ENCODE results near the gene UHMK1.
"Not testable (repeated sequence)": the region's sequence is repeated elsewhere in the genome, so short reads cannot be mapped to it uniquely, and the experiment has no call there.

The UHMK1 gene

DNA sequence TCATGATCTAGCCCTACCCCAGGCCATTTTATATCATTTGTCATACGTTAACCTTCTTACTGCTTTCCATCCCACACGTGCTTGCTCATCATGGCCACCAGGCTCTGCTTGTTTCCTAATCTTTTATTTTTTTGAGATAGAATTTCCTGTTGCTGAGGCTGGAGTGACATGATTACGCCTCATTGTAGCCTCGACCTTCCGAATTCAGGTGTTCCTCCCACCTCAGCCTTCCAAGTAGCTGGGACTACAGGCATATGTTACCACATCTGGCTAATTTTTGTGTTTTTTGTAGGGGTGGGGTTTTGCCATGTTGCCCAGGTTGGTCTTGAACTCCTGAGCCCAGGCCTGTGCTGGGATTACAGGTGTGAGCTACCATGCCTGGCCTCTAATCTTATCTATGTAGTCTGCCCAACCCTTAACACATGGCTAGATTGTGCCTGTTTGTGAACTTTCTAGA, 67.2 kb downstream of the UHMK1 start:
- no peak for DNase-seq (ENCODE audit: low read depth, low spot score)

DNA sequence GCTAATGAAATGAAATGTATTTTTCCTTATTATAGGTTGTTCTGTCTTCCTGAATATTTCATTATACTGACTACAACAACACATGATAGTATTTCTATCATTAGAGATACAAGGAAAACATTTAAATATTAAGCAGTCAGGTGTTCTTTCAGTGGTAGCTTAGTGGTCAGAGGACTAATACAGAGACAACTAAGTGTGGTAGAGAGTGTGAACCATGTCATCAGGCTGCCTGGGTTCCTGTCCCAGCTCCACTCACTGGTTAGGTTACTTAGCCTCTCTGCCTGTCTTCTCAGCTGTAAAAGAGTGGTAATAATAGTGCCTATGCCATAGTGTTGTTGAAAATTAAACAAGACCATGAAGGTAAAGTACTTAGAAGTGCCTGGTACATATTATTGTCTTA, 67.8 kb downstream of the UHMK1 start:
- DNase-seq (ENCODE audit: low read depth, low spot score) = no peak

DNA sequence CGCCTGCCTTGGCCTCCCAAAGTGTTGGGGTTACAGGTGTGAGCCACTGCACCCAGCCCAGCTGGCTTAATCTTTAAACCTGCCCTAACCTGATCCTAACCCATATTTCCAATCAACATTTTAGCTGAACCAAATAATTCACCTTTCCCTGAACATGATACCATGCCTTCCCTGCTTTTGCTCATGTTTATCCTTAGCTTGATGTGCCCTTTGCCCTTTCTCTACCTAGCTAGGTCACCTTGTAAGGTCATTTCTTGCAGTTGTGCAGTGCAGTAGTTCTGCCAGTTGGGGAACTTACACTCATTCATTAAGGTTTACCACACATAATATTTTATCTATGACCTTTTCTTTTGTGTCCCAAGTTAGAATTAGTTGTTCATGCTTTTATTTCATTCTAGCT, 69.3 kb downstream of the UHMK1 start:
- no peak for DNase-seq (ENCODE audit: low read depth, low spot score)

DNA sequence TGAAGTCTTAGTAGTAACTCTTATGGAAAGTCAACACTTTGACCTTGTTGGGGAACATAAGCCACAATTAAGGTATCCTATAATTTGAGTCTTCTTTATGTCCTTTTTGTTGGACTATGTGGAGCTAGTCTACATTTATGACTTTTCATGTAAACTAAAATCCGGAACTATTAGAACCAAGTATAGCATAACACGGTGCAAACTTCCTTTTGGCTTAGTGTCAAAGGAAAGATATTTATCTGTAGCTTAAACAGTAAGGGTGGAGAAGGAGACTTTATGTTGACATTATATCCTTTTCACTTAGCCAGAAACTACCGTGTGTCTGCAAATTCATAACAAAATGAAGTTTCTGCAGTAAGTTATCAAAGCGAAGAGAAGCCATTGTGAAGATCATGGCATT, 71.2 kb downstream of the UHMK1 start:
- no peak for DNase-seq (ENCODE audit: low read depth, low spot score)

DNA sequence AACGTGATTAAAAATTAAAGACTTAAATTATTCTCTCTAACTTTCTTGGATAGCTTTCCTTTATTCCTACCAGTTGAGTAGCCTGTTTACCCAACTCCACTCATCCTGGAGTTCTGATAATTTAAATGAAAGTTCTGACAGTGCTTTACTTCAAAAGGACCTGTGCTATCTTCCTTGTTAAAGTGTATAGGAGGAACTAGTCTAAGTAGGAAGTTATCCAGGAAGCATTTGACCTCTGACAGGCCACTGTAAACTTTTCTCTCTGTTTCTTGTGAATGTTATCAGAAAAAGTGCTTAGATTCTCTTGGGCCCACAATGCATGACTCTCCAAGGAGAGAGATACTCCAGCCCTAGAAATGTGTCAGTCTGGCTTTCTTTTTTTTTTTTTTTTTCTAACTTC, 73.1 kb downstream of the UHMK1 start:
- no peak for DNase-seq (ENCODE audit: low read depth, low spot score)

DNA sequence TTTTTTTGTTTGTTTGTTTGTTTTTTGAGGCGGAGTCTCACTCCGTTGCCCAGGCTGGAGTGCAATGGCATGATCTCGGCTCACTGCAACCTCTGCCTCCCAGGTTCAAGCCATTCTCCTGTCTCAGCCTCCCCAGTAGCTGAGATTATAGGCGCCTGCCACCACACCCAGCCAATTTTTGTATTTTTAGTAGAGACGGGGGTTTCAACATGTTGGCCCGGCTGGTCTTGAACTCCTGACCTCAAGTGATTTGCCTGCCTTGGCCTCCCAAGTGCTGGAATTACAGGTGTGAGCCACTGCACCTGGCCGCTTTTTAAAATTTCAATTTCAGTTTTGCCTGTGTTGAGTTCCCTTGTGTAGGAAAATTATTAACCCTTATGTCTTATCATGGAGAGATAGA, 73.5 kb downstream of the UHMK1 start:
- not testable (repeated sequence) for DNase-seq (ENCODE audit: low read depth, low spot score)

DNA sequence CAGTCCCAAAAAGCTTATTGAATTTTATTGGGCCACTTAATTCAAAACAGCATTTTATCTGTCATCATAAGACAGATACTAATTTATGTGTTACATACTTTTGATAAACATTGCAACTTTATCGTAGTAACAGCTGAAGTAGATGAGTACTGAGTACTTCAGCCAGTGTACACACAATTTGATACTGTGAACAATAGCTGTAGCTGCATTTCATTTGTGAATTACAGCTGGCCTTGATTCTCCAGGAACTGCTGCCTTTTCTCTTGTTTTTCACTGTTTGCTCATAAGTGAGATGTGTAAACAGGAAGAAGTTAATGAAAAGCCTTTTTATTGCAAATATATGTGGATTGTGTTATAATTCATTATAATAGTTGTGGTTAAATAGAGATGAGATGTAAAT, 74.1 kb downstream of the UHMK1 start:
- no peak for DNase-seq (ENCODE audit: low read depth, low spot score)

DNA sequence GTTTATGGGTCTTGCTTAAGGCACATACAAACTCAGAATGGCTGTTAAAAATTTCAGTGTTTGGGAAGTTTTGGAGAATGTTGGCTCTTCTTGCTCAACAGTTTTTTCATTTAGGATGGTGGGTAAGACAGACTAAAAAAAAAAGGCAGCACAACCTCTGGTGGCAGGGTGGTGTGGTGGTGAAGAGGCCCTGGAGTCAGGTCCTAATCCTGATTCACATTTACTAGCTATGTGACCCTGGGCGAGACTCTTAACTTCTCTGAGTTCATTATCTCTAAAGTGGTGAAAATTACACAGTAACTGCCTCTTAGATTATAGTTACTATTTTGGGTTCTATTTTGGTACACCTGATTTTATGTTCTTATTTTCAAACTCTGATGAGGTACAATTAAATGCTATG, 75.5 kb downstream of the UHMK1 start:
- DNase-seq (ENCODE audit: low read depth, low spot score) = no peak

DNA sequence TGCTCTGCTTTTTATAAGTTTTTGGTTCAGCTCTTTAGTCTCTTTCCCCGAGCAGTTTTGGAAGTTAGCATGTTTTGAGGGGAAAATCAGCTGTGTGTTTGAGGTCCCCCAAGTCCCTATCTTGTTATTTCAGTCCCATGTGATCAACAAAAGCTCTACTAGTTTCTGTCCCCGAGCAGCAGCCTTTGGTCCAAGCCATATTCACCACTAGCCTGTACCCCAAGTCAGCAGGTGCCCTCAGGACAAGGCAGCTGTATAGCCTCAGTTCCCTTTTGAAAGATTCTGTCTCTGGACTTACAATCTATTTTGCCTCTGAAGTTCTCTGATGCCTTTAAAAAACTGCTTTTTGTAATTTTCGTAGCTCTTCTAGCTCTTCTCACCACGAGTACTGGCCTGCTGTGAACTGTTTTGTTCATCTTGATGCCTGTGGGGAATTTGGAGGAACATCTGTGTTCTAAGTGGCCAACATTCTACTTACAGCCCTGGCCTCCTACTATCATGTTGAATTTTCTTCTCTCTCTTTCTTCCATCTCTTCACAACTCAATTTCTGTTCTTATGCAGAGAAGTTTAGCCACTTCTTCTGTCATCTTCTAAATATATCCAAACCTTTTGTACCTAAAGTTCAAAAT, 80.6 kb downstream of the UHMK1 start:
- no peak for DNase-seq (ENCODE audit: low read depth, low spot score)

DNA sequence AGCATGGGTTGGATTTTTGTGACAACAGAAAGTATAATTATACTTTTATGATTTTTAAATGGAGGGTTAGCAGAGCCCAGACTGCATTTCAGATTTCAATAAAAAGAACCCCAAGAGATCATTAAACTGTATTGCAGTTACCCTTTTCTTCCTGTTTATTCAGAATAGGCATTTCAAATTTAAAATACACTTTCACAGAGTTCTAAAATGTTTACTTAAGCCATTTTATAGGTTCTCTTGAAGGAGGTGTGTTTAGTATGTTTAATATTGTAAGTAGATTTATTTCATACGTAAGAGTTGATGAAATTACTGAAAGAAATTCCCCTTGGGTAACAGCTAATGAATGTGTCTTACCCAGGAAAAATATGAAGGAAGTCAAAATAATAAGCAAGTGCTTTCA, 81.3 kb downstream of the UHMK1 start:
- DNase-seq (ENCODE audit: low read depth, low spot score) = no peak

Data from activated naive CD8-positive, alpha-beta T cell treated with anti-CD3 and anti-CD28 coated beads, Interleukin-2, amount 50 U/mL, for 16 hours (primary cell).